Stomach (tissue), 4 donors: Measurements from ENCODE around the gene CXCL12.

Source experiments
- POLR2AphosphoS5 ChIP-seq, 3 donors: sonication (generic); formaldehyde crosslinking; IDR thresholded peaks; one replicate each; pipeline ENCODE4 v1.6.1; 2016; ENCODE audit warnings: antibody characterized with exemption in 3 of 3
- TF ChIP-seq, protein P1 (sequence below), 7 experiments: fragments of 450-650 bp in 4 of 7; fragments of 200-600 bp in 3 of 7; sonication (generic) in 3 of 7; IDR thresholded peaks; one replicate each; pipeline ENCODE4 v1.5.1; 2016 to 2019; ENCODE audit warnings: antibody characterized with exemption in 7 of 7, control low read depth in 2 of 7, mild to moderate bottlenecking in 1 of 7

DNA sequence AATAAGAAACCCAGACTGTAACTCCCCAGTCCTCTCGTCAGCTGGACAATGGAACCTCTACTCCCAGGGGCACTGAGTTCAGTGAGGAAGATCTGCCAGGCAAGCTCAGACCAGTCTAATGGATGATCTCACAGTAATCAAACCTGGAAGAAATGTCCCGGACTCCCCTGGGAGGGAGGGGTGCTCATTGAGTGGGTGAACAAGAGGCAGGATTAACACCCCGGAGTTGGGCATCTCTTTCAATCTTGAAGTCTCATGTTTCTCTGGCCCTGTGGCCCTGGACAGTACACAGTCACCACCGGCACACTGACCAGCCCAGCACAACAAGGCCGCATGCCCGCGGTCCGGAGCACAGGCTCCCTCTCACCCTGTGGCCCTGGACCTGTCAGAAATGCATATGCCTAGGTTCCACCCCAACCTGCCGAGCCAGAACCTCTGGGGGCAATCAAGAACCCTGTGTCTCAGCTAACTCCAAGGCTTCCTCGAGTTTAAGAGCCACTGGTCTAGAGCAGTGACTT, 27.8 kb downstream of the CXCL12 start:
- TF ChIP-seq, protein P1, sequence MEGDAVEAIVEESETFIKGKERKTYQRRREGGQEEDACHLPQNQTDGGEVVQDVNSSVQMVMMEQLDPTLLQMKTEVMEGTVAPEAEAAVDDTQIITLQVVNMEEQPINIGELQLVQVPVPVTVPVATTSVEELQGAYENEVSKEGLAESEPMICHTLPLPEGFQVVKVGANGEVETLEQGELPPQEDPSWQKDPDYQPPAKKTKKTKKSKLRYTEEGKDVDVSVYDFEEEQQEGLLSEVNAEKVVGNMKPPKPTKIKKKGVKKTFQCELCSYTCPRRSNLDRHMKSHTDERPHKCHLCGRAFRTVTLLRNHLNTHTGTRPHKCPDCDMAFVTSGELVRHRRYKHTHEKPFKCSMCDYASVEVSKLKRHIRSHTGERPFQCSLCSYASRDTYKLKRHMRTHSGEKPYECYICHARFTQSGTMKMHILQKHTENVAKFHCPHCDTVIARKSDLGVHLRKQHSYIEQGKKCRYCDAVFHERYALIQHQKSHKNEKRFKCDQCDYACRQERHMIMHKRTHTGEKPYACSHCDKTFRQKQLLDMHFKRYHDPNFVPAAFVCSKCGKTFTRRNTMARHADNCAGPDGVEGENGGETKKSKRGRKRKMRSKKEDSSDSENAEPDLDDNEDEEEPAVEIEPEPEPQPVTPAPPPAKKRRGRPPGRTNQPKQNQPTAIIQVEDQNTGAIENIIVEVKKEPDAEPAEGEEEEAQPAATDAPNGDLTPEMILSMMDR (IDR thresholded peaks at IDR 0.05): no peak
- TF ChIP-seq POLR2AphosphoS5 (IDR thresholded peaks at IDR 0.05): no peak
